Hippocampal formation (tissue), 2 donors: Measurements from ENCODE around the gene MX2.
"Not testable (repeated sequence)": the region's sequence is repeated elsewhere in the genome, so short reads cannot be mapped to it uniquely, and the experiment has no call there.

ENCODE experiments used
- DNase-seq, 2 donors: peaks; one replicate each; lab custom pipeline; 2025; lab: John Stamatoyannopoulos, UW

MX2 gene

GRCh38 chr21:41411449-41412089 is 49.7 kb downstream of the MX2 start:
- DNase-seq = no peak

- DNase-seq = not testable (repeated sequence)
Observed at GRCh38 chr21:41417505-41417904, 55.7 kb downstream of the MX2 start.

- no peak for DNase-seq
Observed at GRCh38 chr21:41418393-41418792, 56.6 kb downstream of the MX2 start.

GRCh38 chr21:41418956-41419680 is 57.3 kb downstream of the MX2 start:
- DNase-seq = no peak

GRCh38 chr21:41419921-41420862 is 58.4 kb downstream of the MX2 start:
- peak; percentile 38 to 58 for DNase-seq

GRCh38 chr21:41420998-41421397 is 59.2 kb downstream of the MX2 start:
- DNase-seq = not testable (repeated sequence)

- DNase-seq = no peak
Observed at GRCh38 chr21:41422546-41423304, 60.9 kb downstream of the MX2 start.

GRCh38 chr21:41423305-41423636 is 61.4 kb downstream of the MX2 start:
- not testable (repeated sequence) for DNase-seq

- DNase-seq = no peak
Observed at GRCh38 chr21:41425588-41425953, 63.7 kb downstream of the MX2 start.

- peak in 1 of 2 donors; percentile 22 for DNase-seq
Observed at GRCh38 chr21:41425954-41426675, 64.3 kb downstream of the MX2 start, which contains the start of gene MX1. MX1 (plus strand) TSS chr21:41426239; CDS start chr21:41432071, 5,832 bp downstream.

- no peak for DNase-seq
Observed at GRCh38 chr21:41426676-41427404, 65.0 kb downstream of the MX2 start.

- no peak for DNase-seq
Observed at GRCh38 chr21:41427556-41427955, 65.7 kb downstream of the MX2 start.

- DNase-seq = no peak
Observed at GRCh38 chr21:41428311-41428710, 66.5 kb downstream of the MX2 start.

- no peak for DNase-seq
Observed at GRCh38 chr21:41428847-41429246, 67.0 kb downstream of the MX2 start.

- DNase-seq = no peak
Observed at GRCh38 chr21:41429305-41429704, 67.5 kb downstream of the MX2 start.

- no peak for DNase-seq
Observed at GRCh38 chr21:41429925-41430491, 68.2 kb downstream of the MX2 start.

GRCh38 chr21:41431788-41432548 is 70.1 kb downstream of the MX2 start:
- no peak for DNase-seq

GRCh38 chr21:41432562-41433460 is 71.0 kb downstream of the MX2 start:
- no peak for DNase-seq
